IMR-90 (cell line): Measurements from ENCODE around the gene SF3B5. TPM values are rescaled to one million over a fixed set of nuclear protein-coding genes. Genes with fewer than 3 reads are reported as not detected.

ENCODE experiments used
- ATAC-seq: fragments of 200-7000 bp; cut with Tn5 transposase; 2 replicates; pipeline ENCODE4 v1.9.1; 2020; ENCODE audit warnings: low read depth, mild to moderate bottlenecking, moderate library complexity
- BruUV-seq: library from RNA; stranded (reverse); fragments of 400-500 nt; replicated peaks from 2 replicates; lab custom pipeline; 2021; lab: Mats Ljungman, UMichigan
- CTCF ChIA-PET: fragments of 300-600 bp; formaldehyde crosslinking; extraction: SDS; loops from one replicate; lab custom pipeline; 2021; ENCODE audit warnings: antibody characterized with exemption; lab: Yijun Ruan, JAX
- POLR2A ChIA-PET: fragments of 300-600 bp; sonication (Branson Sonifier 250); formaldehyde crosslinking; loops from one replicate; lab custom pipeline; 2022; ENCODE audit warnings: antibody characterized with exemption; ENCODE audit not compliant: unreplicated experiment; lab: Charles Lee
- DNase-seq: peaks from one replicate; pipeline ENCODE4 v3.0.0; 2013
- H2AFZ ChIP-seq: replicated peaks from 2 replicates; pipeline ENCODE3; 2013; ENCODE audit warnings: low read length, mild to moderate bottlenecking; ENCODE audit not compliant: poor library complexity
- H2AK5ac ChIP-seq: 2 replicates; pipeline ENCODE4 v1.6.1; 2013; ENCODE audit warnings: low read depth, low read length, inconsistent platforms
- H2AK9ac ChIP-seq: replicated peaks from 2 replicates; pipeline ENCODE3; 2013; ENCODE audit warnings: mild to moderate bottlenecking, low read depth, low read length, moderate library complexity; ENCODE audit not compliant: poor library complexity
- H2BK120ac ChIP-seq: 2 replicates; pipeline ENCODE4 v1.6.1; 2013; ENCODE audit warnings: low read depth, low read length, inconsistent platforms
- H2BK15ac ChIP-seq: 3 replicates; pipeline ENCODE4 v1.6.1; 2013; ENCODE audit warnings: low read depth, low read length, inconsistent platforms
- H2BK20ac ChIP-seq: 2 replicates; pipeline ENCODE4 v1.6.1; 2013; ENCODE audit warnings: low read depth, mild to moderate bottlenecking, inconsistent platforms, low read length, moderate library complexity
- H2BK5ac ChIP-seq: 2 replicates; pipeline ENCODE4 v1.6.1; 2013; ENCODE audit warnings: mild to moderate bottlenecking, low read depth, low read length, inconsistent platforms; ENCODE audit not compliant: poor library complexity, severe bottlenecking
- H3K14ac ChIP-seq: replicated peaks from 2 replicates; pipeline ENCODE4 v1.6.1; 2013; ENCODE audit warnings: low read depth, low read length, inconsistent platforms
- H3K18ac ChIP-seq: 2 replicates; pipeline ENCODE4 v1.6.1; 2013; ENCODE audit warnings: low read depth, low read length, control low read depth
- H3K23ac ChIP-seq: 2 replicates; pipeline ENCODE4 v1.6.1; 2013; ENCODE audit warnings: low read depth, low read length, inconsistent platforms
- H3K27ac ChIP-seq: 2 replicates; pipeline ENCODE4 v1.5.1; 2013; ENCODE audit warnings: mild to moderate bottlenecking, control low read depth, low read length; ENCODE audit not compliant: insufficient read depth
- H3K27me3 ChIP-seq: 2 replicates; pipeline ENCODE4 v1.6.1; 2013; ENCODE audit warnings: low read length; ENCODE audit not compliant: control insufficient read depth, insufficient read depth
- H3K36me3 ChIP-seq: 2 replicates; pipeline ENCODE4 v1.6.1; 2013; ENCODE audit warnings: low read length, mixed read lengths; ENCODE audit not compliant: control insufficient read depth, insufficient read depth
- H3K4ac ChIP-seq: 2 replicates; pipeline ENCODE4 v1.6.1; 2013; ENCODE audit warnings: low read depth, low read length, inconsistent platforms
- H3K4me1 ChIP-seq: 2 replicates; pipeline ENCODE4 v1.6.1; 2013; ENCODE audit warnings: low read length, mixed read lengths; ENCODE audit not compliant: control insufficient read depth, insufficient read depth
- H3K4me2 ChIP-seq: 2 replicates; pipeline ENCODE4 v1.6.1; 2013; ENCODE audit warnings: low read depth, mild to moderate bottlenecking, control low read depth, low read length, moderate library complexity
- H3K4me3 ChIP-seq: 2 replicates; pipeline ENCODE4 v1.5.1; 2013; ENCODE audit warnings: low read depth, mild to moderate bottlenecking, control low read depth, low read length, moderate library complexity; ENCODE audit not compliant: insufficient read depth
- H3K56ac ChIP-seq: 2 replicates; pipeline ENCODE4 v1.6.1; 2013; ENCODE audit warnings: low read length, inconsistent platforms; ENCODE audit not compliant: insufficient read depth; ENCODE audit errors: extremely low read depth
- H3K79me1 ChIP-seq, 2 experiments: 2 replicates each; pipeline ENCODE4 v1.6.1; 2013; ENCODE audit warnings: low read length in 2 of 2, inconsistent platforms in 1 of 2, low read depth in 1 of 2
- H3K9ac ChIP-seq: 2 replicates; pipeline ENCODE4 v1.6.1; 2013; ENCODE audit warnings: low read depth, low read length, control low read depth
- H3K9me1 ChIP-seq: 2 replicates; pipeline ENCODE4 v1.6.1; 2013; ENCODE audit warnings: low read length, inconsistent platforms; ENCODE audit not compliant: insufficient read depth
- H3K9me3 ChIP-seq: 2 replicates; pipeline ENCODE4 v1.6.1; 2013; ENCODE audit warnings: low read length; ENCODE audit not compliant: control insufficient read depth, insufficient read depth
- H4K20me1 ChIP-seq: 2 replicates; pipeline ENCODE4 v1.6.1; 2013; ENCODE audit warnings: low read length, inconsistent platforms; ENCODE audit not compliant: insufficient read depth
- H4K5ac ChIP-seq: 2 replicates; pipeline ENCODE4 v1.6.1; 2013; ENCODE audit warnings: mild to moderate bottlenecking, low read depth, low read length, control low read depth
- H4K8ac ChIP-seq, 2 experiments: 2 replicates each; pipeline ENCODE4 v1.6.1; 2013; ENCODE audit warnings: low read depth in 2 of 2, low read length in 2 of 2, control low read depth in 1 of 2, inconsistent platforms in 1 of 2
- H4K91ac ChIP-seq: 2 replicates; pipeline ENCODE4 v1.6.1; 2013; ENCODE audit warnings: low read depth, low read length, inconsistent platforms; ENCODE audit not compliant: insufficient read depth
- BHLHE40 ChIP-seq: fragments of 150-350 bp; IDR thresholded peaks from 2 replicates; pipeline ENCODE4 v1.6.1; 2016; ENCODE audit warnings: mild to moderate bottlenecking, low read depth, low read length
- CHD1 ChIP-seq: IDR thresholded peaks from 2 replicates; pipeline ENCODE4 v1.6.1; 2012; ENCODE audit warnings: low read depth, low read length, improper control_type of control experiment
- CTCF ChIP-seq: conservative IDR thresholded peaks from 2 replicates; pipeline ENCODE4 v1.5.1; 2012; ENCODE audit warnings: mild to moderate bottlenecking, low read depth, low read length, improper control_type of control experiment
- ELK1 ChIP-seq: fragments of 150-350 bp; IDR thresholded peaks from 2 replicates; pipeline ENCODE4 v1.6.1; 2016; ENCODE audit warnings: low read depth, mild to moderate bottlenecking, low read length, moderate library complexity, borderline replicate concordance
- FOS ChIP-seq: fragments of 150-350 bp; IDR thresholded peaks from 2 replicates; pipeline ENCODE4 v1.6.1; 2016; ENCODE audit warnings: low read depth, low read length
- MAFK ChIP-seq: IDR thresholded peaks from 2 replicates; pipeline ENCODE4 v1.6.1; 2012; ENCODE audit warnings: low read depth, low read length, improper control_type of control experiment
- MAZ ChIP-seq: IDR thresholded peaks from 2 replicates; pipeline ENCODE4 v1.6.1; 2012; ENCODE audit warnings: low read depth, mild to moderate bottlenecking, low read length, improper control_type of control experiment, moderate library complexity, borderline replicate concordance
- MXI1 ChIP-seq: IDR thresholded peaks from 2 replicates; pipeline ENCODE4 v1.6.1; 2012; ENCODE audit warnings: low read depth, mild to moderate bottlenecking, low read length, moderate library complexity, borderline replicate concordance
- NFE2L2 ChIP-seq: fragments of 150-350 bp; IDR thresholded peaks from 2 replicates; pipeline ENCODE4 v1.6.1; 2016; ENCODE audit warnings: low read depth, mild to moderate bottlenecking, low read length
- RAD21 ChIP-seq: IDR thresholded peaks from 2 replicates; pipeline ENCODE4 v1.6.1; 2012; ENCODE audit warnings: low read length, improper control_type of control experiment
- RCOR1 ChIP-seq: IDR thresholded peaks from 2 replicates; pipeline ENCODE4 v1.6.1; 2012; ENCODE audit warnings: mild to moderate bottlenecking, low read length, improper control_type of control experiment; ENCODE audit not compliant: insufficient replicate concordance
- RFX5 ChIP-seq: IDR thresholded peaks from 2 replicates; pipeline ENCODE4 v1.8.0; 2012; ENCODE audit warnings: low read depth, mild to moderate bottlenecking, low read length, moderate library complexity
- SMC3 ChIP-seq: fragments of 150-350 bp; IDR thresholded peaks from 2 replicates; pipeline ENCODE4 v1.6.1; 2016; ENCODE audit warnings: low read depth, mild to moderate bottlenecking, antibody characterized with exemption, low read length, moderate library complexity
- USF2 ChIP-seq: fragments of 150-350 bp; IDR thresholded peaks from 2 replicates; pipeline ENCODE4 v1.6.1; 2017; ENCODE audit warnings: mild to moderate bottlenecking, antibody characterized with exemption, low read length, low read depth
- WGBS, 2 experiments: methylation state at CpG; one replicate each; pipeline versions ENCODE4 v1.1.5 to v1.1.7; 2013; ENCODE audit warnings: missing lambda C conversion rate in 2 of 2; ENCODE audit not compliant: insufficient read length in 1 of 2; ENCODE audit errors: extremely low coverage in 2 of 2; 5-methylcytosine and 5-hydroxymethylcytosine counted together
- dilution Hi-C: fragments of 300-500 bp; cut with HindIII; formaldehyde crosslinking; loops from one replicate; pipeline ENCODE4 v1.14.3; 2018; ENCODE audit warnings: low sequenced_read_pairs; ENCODE audit not compliant: unreplicated experiment
- in situ Hi-C: fragments of 300-500 bp; cut with MboI; formaldehyde crosslinking; loops from 3 replicates; pipeline ENCODE4 v1.14.3; 2019; ENCODE audit warnings: low sequenced_read_pairs, inconsistent platforms, mixed read lengths
- intact Hi-C: fragments of 100-400 bp; cut with micrococcal nuclease; formaldehyde crosslinking; loops from 2 replicates; pipeline ENCODE4 v1.10.0; 2022
- polyA plus RNA-seq, 3 experiments: library from polyadenylated mRNA; depleted of rRNA; stranded (reverse); fragments of >200 nt; gene quantifications; 2 replicates each; pipeline ENCODE4 v1.2.3, GENCODE V29; 2012; ENCODE audit warnings: low replicate concordance in 1 of 3
- total RNA-seq: library from RNA; depleted of rRNA; stranded (reverse); fragments of >200 nt; gene quantifications from 2 replicates; pipeline ENCODE4 v1.2.3, GENCODE V29; 2012

Gene SF3B5
- total and polyA plus RNA-seq, 2 of the 4 experiments (the other 2 are of a cell fraction): 227 to 333 TPM

- intact Hi-C loops: no loop called here
- CTCF ChIA-PET: no interaction called here
- Histone ChIP-seq H4K91ac (no peak overlapping the region), H2BK15ac (no peak overlapping the region), H3K14ac (no peak overlapping the region), H2BK120ac (no peak overlapping the region), H3K18ac (no peak overlapping the region), H3K4me3 (no peak overlapping the region), H2AK5ac (no peak overlapping the region), H4K5ac (no peak overlapping the region), H3K56ac (no peak overlapping the region), H3K27ac (no peak overlapping the region), H2BK20ac (no peak overlapping the region), H2AK9ac (no peak overlapping the region), H3K9me1 (no peaks in the 10 kb centered on the region), H3K9ac (no peak overlapping the region), H2AFZ (no peak overlapping the region), H3K79me1 (no peaks in the 10 kb centered on the region), H3K27me3 (peaks cover 3% of the 10 kb centered on the region; the same call in 1 of the 2 replicates), H3K4me1 (no peaks in the 10 kb centered on the region), H2BK5ac (no peak overlapping the region), H3K4ac (no peak overlapping the region), H3K9me3 (no peaks in the 10 kb centered on the region), H3K4me2 (no peak overlapping the region), H3K23ac (no peak overlapping the region), H4K8ac (no peak overlapping the region), H3K36me3 (no peaks in the 10 kb centered on the region), H4K20me1 (no peaks in the 10 kb centered on the region)
- no CpG with 5 or more reads among the region's 6 CpGs for WGBS, 2 experiments
- POLR2A ChIA-PET: no interaction called here
- TF ChIP-seq MXI1: no peak
- TF ChIP-seq RAD21: no peak
- no peak for TF ChIP-seq USF2
- no peak for TF ChIP-seq MAZ
- TF ChIP-seq MAFK: no peak
- no peak for TF ChIP-seq ELK1
- TF ChIP-seq FOS: no peak
- no peak for TF ChIP-seq SMC3
- TF ChIP-seq BHLHE40: no peak
- TF ChIP-seq RFX5: no peak
- no peak for TF ChIP-seq CHD1
- no peak for TF ChIP-seq RCOR1
- TF ChIP-seq CTCF: no peak
- no peak for TF ChIP-seq NFE2L2
- DNase-seq (no peak), ATAC-seq (no peak)
- BruUV-seq: no TSS peak
- in situ Hi-C loops: no loop called here
- dilution Hi-C loops: no loop called here
Observed at GRCh38 chr6:144127097-144127496, 31.7 kb upstream of the SF3B5 start.
